ENCODE data around the gene CREG1.
"Not testable (repeated sequence)": the region's sequence is repeated elsewhere in the genome, so short reads cannot be mapped to it uniquely, and the experiment has no call there.

The CREG1 gene

DNA sequence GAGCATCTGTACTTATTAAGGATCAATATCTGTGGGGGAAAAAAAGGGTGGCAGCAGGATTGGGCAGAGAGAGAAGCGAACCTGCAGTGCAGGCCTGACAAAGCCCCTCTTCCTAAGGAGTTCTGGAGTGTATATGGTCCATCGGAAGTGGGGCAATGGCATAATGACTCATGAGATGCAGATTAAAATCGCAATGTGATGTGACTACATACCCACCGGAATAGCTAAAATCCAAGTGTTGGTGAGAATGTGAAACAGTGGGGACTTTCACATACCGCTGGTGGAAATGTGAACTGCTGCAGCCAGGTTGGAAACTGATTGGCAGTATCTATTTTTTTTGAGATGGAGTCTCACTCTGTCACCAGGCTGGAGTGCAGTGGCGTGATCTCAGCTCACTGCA lies 8.2 kb upstream of the CREG1 start:
- no peak overlapping the region for H3K4me3 ChIP-seq (ENCODE audit: low read depth, low read length)
- H3K4me2 ChIP-seq (ENCODE audit: low read length) = no peak overlapping the region
- no peak overlapping the region for H2BK120ac ChIP-seq (ENCODE audit: insufficient read depth, low read length, poor library complexity)
- H3K36me3 ChIP-seq (ENCODE audit: control insufficient read depth in 1 of 2, insufficient read depth in 2 of 2, low read length in 2 of 2) = no peaks in the 10 kb centered on the region
- peaks cover 2% of the 10 kb centered on the region for H3K79me1 ChIP-seq (ENCODE audit: low read length)
- DNase-seq = peak; percentile 32 to 79
- H2BK5ac ChIP-seq (ENCODE audit: low read depth, low read length, poor library complexity) = no peak overlapping the region
- H2BK12ac ChIP-seq (ENCODE audit: low read length) = no peak overlapping the region
- H3K18ac ChIP-seq (ENCODE audit: low read length) = no peak overlapping the region
- no peak overlapping the region for H2AK5ac ChIP-seq (ENCODE audit: low read length)
- no peak overlapping the region for H3K9ac ChIP-seq (ENCODE audit: low read length)
- no peak overlapping the region for H4K8ac ChIP-seq (ENCODE audit: low read depth, low read length)
- H3K27ac ChIP-seq (ENCODE audit: low read depth, low read length) = no peak overlapping the region
- no peak overlapping the region for H4K91ac ChIP-seq (ENCODE audit: low read depth, low read length)
- H3K23ac ChIP-seq (ENCODE audit: low read length) = no peak overlapping the region
- peaks cover 5 to 6% of the 10 kb centered on the region in 2 experiments for H3K4me1 ChIP-seq (ENCODE audit: control insufficient read depth in 1 of 2, insufficient read depth in 2 of 2, low read length in 2 of 2)
- H3K79me2 ChIP-seq (ENCODE audit: control insufficient read depth, insufficient read depth, low read length, poor library complexity) = no peaks in the 10 kb centered on the region
- no peak overlapping the region for H3K14ac ChIP-seq (ENCODE audit: low read length)
- H3K4ac ChIP-seq (ENCODE audit: low read depth, low read length) = no peak overlapping the region
- no peak overlapping the region for H2AFZ ChIP-seq (ENCODE audit: insufficient read depth, low read length, poor library complexity)
- H3K9me3 ChIP-seq (ENCODE audit: insufficient read depth, low read depth, low read length) = no peaks in the 10 kb centered on the region
- no CpG with 5 or more reads among the region's 6 CpGs for WGBS (ENCODE audit: extremely low coverage, insufficient coverage, insufficient read length)
- H3K27me3 ChIP-seq (ENCODE audit: insufficient read depth, low read length) = no peaks in the 10 kb centered on the region
- H4K12ac ChIP-seq (ENCODE audit: low read depth, low read length) = no peak overlapping the region

DNA sequence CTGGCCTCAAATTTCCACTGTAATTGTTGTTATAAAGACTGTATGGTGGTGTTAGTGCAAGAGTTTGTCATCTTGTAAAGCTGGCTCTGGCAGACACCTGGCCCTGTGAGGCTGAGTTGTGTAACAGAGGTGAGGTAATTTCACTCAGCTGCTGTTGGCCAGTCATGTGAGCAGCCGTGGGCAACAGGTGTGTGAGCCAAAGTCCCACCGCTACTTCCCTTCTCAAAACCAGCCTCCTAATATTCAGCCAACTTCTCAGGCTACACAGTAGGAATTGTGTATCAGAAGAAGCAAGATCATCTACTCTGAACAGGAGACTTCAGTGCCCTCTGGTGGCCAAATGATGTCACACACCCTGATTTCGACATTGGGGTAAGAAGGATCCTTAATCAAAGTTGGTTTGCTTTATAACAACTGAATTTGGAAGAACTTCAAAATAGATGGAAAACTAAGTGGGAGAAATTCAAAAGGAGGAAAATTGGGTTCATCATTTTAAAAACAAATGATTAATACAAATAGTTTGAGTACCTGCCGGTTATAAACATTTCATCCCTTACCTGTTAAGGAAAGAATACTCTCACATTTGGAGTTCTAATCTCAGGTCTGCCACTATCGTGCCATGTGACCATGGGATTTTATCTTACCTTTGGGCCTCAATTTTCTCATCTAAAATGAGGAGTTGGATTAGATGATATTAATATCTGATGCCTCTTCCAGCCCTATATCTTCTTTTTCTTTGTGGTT lies 2.6 kb upstream of the CREG1 start:
- no peak overlapping the region for H2AK5ac ChIP-seq (ENCODE audit: low read length)
- H4K91ac ChIP-seq (ENCODE audit: low read depth, low read length) = no peak overlapping the region
- peaks cover 3% of the 10 kb centered on the region for H3K79me2 ChIP-seq (ENCODE audit: control insufficient read depth, insufficient read depth, low read length, poor library complexity)
- no peak overlapping the region for H3K18ac ChIP-seq (ENCODE audit: low read length)
- no peak overlapping the region for H2BK12ac ChIP-seq (ENCODE audit: low read length)
- no peak overlapping the region for H3K4ac ChIP-seq (ENCODE audit: low read depth, low read length)
- H3K27ac ChIP-seq (ENCODE audit: low read depth, low read length) = no peak overlapping the region
- peaks cover 9 to 19% of the 10 kb centered on the region in 2 experiments for H3K4me1 ChIP-seq (ENCODE audit: control insufficient read depth in 1 of 2, insufficient read depth in 2 of 2, low read length in 2 of 2)
- H3K4me3 ChIP-seq (ENCODE audit: low read depth, low read length) = no peak overlapping the region
- WGBS (ENCODE audit: extremely low coverage, insufficient coverage, insufficient read length) = no CpG with 5 or more reads among the region's 5 CpGs
- no peaks in the 10 kb centered on the region for H3K9me3 ChIP-seq (ENCODE audit: insufficient read depth, low read depth, low read length)
- no peak overlapping the region for H2BK120ac ChIP-seq (ENCODE audit: insufficient read depth, low read length, poor library complexity)
- no peak overlapping the region for H3K9ac ChIP-seq (ENCODE audit: low read length)
- no peak overlapping the region for H3K23ac ChIP-seq (ENCODE audit: low read length)
- H3K79me1 ChIP-seq (ENCODE audit: low read length) = peaks cover 6% of the 10 kb centered on the region
- H2AFZ ChIP-seq (ENCODE audit: insufficient read depth, low read length, poor library complexity) = no peak overlapping the region
- no peak overlapping the region for H3K14ac ChIP-seq (ENCODE audit: low read length)
- no peak overlapping the region for H4K8ac ChIP-seq (ENCODE audit: low read depth, low read length)
- no peaks in the 10 kb centered on the region for H3K27me3 ChIP-seq (ENCODE audit: insufficient read depth, low read length)
- no peaks in the 10 kb centered on the region for H3K36me3 ChIP-seq (ENCODE audit: control insufficient read depth in 1 of 2, insufficient read depth in 2 of 2, low read length in 2 of 2)
- no peak overlapping the region for H3K4me2 ChIP-seq (ENCODE audit: low read length)
- peak; percentile 83 to 92 for DNase-seq
- H4K12ac ChIP-seq (ENCODE audit: low read depth, low read length) = no peak overlapping the region
- no peak overlapping the region for H2BK5ac ChIP-seq (ENCODE audit: low read depth, low read length, poor library complexity)

DNA sequence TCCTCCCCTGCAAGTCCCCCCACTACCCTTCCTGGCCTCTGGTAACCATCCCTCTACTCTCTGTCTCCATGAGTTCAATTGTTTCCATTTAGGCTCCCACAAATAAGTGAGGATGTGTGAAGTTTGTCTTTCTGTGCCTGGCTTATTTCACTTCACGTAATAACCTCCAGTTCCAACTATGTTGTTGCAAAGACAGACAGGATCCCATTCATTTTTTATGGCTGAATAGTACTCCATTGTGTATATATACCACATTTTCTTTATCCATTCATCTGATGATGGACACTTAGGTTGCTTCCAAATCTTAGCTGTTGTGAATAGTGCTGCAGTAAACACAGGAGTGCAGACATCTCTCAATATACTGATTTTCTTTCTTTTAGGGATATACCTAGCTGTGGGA lies 1.5 kb upstream of the CREG1 start:
- not testable (repeated sequence) for H3K14ac ChIP-seq (ENCODE audit: low read length); H2BK120ac ChIP-seq (ENCODE audit: insufficient read depth, low read length, poor library complexity); H3K9me3 ChIP-seq (ENCODE audit: insufficient read depth, low read depth, low read length); H4K8ac ChIP-seq (ENCODE audit: low read depth, low read length); H3K18ac ChIP-seq (ENCODE audit: low read length); H4K12ac ChIP-seq (ENCODE audit: low read depth, low read length); H3K79me1 ChIP-seq (ENCODE audit: low read length); H3K79me2 ChIP-seq (ENCODE audit: control insufficient read depth, insufficient read depth, low read length, poor library complexity); H3K9ac ChIP-seq (ENCODE audit: low read length); H2AK5ac ChIP-seq (ENCODE audit: low read length); H3K27ac ChIP-seq (ENCODE audit: low read depth, low read length); H3K4ac ChIP-seq (ENCODE audit: low read depth, low read length); H3K4me3 ChIP-seq (ENCODE audit: low read depth, low read length); DNase-seq; H3K27me3 ChIP-seq (ENCODE audit: insufficient read depth, low read length); H3K4me2 ChIP-seq (ENCODE audit: low read length); H2AFZ ChIP-seq (ENCODE audit: insufficient read depth, low read length, poor library complexity); H2BK5ac ChIP-seq (ENCODE audit: low read depth, low read length, poor library complexity); H3K23ac ChIP-seq (ENCODE audit: low read length); H4K91ac ChIP-seq (ENCODE audit: low read depth, low read length); H3K36me3 ChIP-seq (ENCODE audit: control insufficient read depth in 1 of 2, insufficient read depth in 2 of 2, low read length in 2 of 2); H2BK12ac ChIP-seq (ENCODE audit: low read length)
- no CpG with 5 or more reads among the region's 1 CpG for WGBS (ENCODE audit: extremely low coverage, insufficient coverage, insufficient read length)
- peaks cover 9 to 25% of the 10 kb centered on the region in 2 experiments for H3K4me1 ChIP-seq (ENCODE audit: control insufficient read depth in 1 of 2, insufficient read depth in 2 of 2, low read length in 2 of 2)

- no peak overlapping the region for H3K14ac ChIP-seq (ENCODE audit: low read length)
- H3K9me3 ChIP-seq (ENCODE audit: insufficient read depth, low read depth, low read length) = no peaks in the 10 kb centered on the region
- no CpG with 5 or more reads among the region's 15 CpGs for WGBS (ENCODE audit: extremely low coverage, insufficient coverage, insufficient read length)
- peak overlapping the region; percentile 69 for H2AFZ ChIP-seq (ENCODE audit: insufficient read depth, low read length, poor library complexity)
- H3K4me3 ChIP-seq (ENCODE audit: low read depth, low read length) = no peak overlapping the region
- no peak overlapping the region for H2AK5ac ChIP-seq (ENCODE audit: low read length)
- H3K23ac ChIP-seq (ENCODE audit: low read length) = no peak overlapping the region
- H3K27me3 ChIP-seq (ENCODE audit: insufficient read depth, low read length) = no peaks in the 10 kb centered on the region
- DNase-seq = no peak
- H3K36me3 ChIP-seq (ENCODE audit: control insufficient read depth in 1 of 2, insufficient read depth in 2 of 2, low read length in 2 of 2) = no peaks in the 10 kb centered on the region
- peak overlapping the region; percentile 36 for H3K27ac ChIP-seq (ENCODE audit: low read depth, low read length)
- no peak overlapping the region for H3K18ac ChIP-seq (ENCODE audit: low read length)
- no peak overlapping the region for H3K4ac ChIP-seq (ENCODE audit: low read depth, low read length)
- H3K9ac ChIP-seq (ENCODE audit: low read length) = no peak overlapping the region
- no peak overlapping the region for H2BK5ac ChIP-seq (ENCODE audit: low read depth, low read length, poor library complexity)
- H4K12ac ChIP-seq (ENCODE audit: low read depth, low read length) = no peak overlapping the region
- no peak overlapping the region for H4K91ac ChIP-seq (ENCODE audit: low read depth, low read length)
- peak overlapping the region; percentile 89 for H3K4me2 ChIP-seq (ENCODE audit: low read length)
- H3K79me1 ChIP-seq (ENCODE audit: low read length) = peaks cover 6% of the 10 kb centered on the region
- peaks cover 9 to 29% of the 10 kb centered on the region in 2 experiments for H3K4me1 ChIP-seq (ENCODE audit: control insufficient read depth in 1 of 2, insufficient read depth in 2 of 2, low read length in 2 of 2)
- no peak overlapping the region for H4K8ac ChIP-seq (ENCODE audit: low read depth, low read length)
- no peak overlapping the region for H2BK12ac ChIP-seq (ENCODE audit: low read length)
- H2BK120ac ChIP-seq (ENCODE audit: insufficient read depth, low read length, poor library complexity) = no peak overlapping the region
- H3K79me2 ChIP-seq (ENCODE audit: control insufficient read depth, insufficient read depth, low read length, poor library complexity) = peaks cover 3% of the 10 kb centered on the region
These were observed 642 bp upstream of the CREG1 start for GRCh38 chr1:167554028-167554779.

Data from trophoblast cell (in vitro differentiated cells and primary cell).